ENCODE measurements around the gene PCF11.
A peak's percentile ranks its signal among the peaks of the same experiment; 100 is the strongest.

PCF11 gene

GRCh38 chr11:83119216-83119615, 37.7 kb upstream of the PCF11 start:
- Histone ChIP-seq H3K27ac (replicated peaks) (no peak overlapping the region), H3K4me3 (replicated peaks; ENCODE audit: insufficient read depth, low read length) (no peak overlapping the region)

DNA sequence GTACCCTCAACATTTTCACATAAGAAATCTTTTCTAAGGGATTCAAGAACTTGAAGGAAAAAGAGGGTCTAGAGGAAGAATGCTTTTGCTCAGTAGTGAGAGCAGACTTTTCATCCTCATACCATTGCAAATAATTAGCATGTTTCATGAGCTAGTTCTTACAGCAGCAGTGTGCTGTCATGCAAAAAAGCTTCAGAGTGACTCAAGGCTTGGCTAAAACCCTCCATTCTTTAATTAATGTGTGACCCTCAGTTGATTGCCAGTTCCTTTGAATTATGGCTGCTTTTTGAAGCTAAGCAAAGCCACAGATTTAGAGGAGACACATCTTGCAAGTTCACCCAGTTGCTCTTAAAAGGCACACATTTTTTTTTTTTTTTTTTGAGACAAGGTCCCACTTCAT, 36.6 kb upstream of the PCF11 start:
- Histone ChIP-seq H3K27me3 (ENCODE audit: insufficient read depth, poor library complexity, severe bottlenecking) (no peaks in the 10 kb centered on the region), H3K27ac (replicated peaks) (no peak overlapping the region)
- no peak for TF ChIP-seq GABPA (IDR thresholded peaks at IDR 0.05; ENCODE audit: low read depth)
- TF ChIP-seq CTCF (IDR thresholded peaks at IDR 0.05; ENCODE audit: insufficient read depth, low read length), result no peak
- TF ChIP-seq POLR2AphosphoS5 (IDR thresholded peaks at IDR 0.05; ENCODE audit: low read depth), result no peak
- TF ChIP-seq SPI1 (IDR thresholded peaks at IDR 0.05; ENCODE audit: borderline replicate concordance, low read depth), result no peak
- TF ChIP-seq, protein P1, sequence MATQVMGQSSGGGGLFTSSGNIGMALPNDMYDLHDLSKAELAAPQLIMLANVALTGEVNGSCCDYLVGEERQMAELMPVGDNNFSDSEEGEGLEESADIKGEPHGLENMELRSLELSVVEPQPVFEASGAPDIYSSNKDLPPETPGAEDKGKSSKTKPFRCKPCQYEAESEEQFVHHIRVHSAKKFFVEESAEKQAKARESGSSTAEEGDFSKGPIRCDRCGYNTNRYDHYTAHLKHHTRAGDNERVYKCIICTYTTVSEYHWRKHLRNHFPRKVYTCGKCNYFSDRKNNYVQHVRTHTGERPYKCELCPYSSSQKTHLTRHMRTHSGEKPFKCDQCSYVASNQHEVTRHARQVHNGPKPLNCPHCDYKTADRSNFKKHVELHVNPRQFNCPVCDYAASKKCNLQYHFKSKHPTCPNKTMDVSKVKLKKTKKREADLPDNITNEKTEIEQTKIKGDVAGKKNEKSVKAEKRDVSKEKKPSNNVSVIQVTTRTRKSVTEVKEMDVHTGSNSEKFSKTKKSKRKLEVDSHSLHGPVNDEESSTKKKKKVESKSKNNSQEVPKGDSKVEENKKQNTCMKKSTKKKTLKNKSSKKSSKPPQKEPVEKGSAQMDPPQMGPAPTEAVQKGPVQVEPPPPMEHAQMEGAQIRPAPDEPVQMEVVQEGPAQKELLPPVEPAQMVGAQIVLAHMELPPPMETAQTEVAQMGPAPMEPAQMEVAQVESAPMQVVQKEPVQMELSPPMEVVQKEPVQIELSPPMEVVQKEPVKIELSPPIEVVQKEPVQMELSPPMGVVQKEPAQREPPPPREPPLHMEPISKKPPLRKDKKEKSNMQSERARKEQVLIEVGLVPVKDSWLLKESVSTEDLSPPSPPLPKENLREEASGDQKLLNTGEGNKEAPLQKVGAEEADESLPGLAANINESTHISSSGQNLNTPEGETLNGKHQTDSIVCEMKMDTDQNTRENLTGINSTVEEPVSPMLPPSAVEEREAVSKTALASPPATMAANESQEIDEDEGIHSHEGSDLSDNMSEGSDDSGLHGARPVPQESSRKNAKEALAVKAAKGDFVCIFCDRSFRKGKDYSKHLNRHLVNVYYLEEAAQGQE (IDR thresholded peaks at IDR 0.05; ENCODE audit: insufficient replicate concordance, low read depth), result no peak

More at GRCh38 chr11:83119216-83119615, 37.7 kb upstream of the PCF11 start:
- no peak for DNase-seq (ENCODE audit: low read depth in 1 of 2, low spot score in 1 of 2)
- H3K27me3 ChIP-seq (ENCODE audit: insufficient read depth, poor library complexity, severe bottlenecking), result no peaks in the 10 kb centered on the region
- no peak for TF ChIP-seq GABPA (IDR thresholded peaks at IDR 0.05; ENCODE audit: low read depth)
- no peak for TF ChIP-seq SPI1 (IDR thresholded peaks at IDR 0.05; ENCODE audit: borderline replicate concordance, low read depth)
- TF ChIP-seq POLR2AphosphoS5 (IDR thresholded peaks at IDR 0.05; ENCODE audit: low read depth), result no peak
- TF ChIP-seq CTCF (IDR thresholded peaks at IDR 0.05; ENCODE audit: insufficient read depth, low read length), result no peak
- TF ChIP-seq, protein P1 (IDR thresholded peaks at IDR 0.05; ENCODE audit: insufficient replicate concordance, low read depth), result no peak

DNA sequence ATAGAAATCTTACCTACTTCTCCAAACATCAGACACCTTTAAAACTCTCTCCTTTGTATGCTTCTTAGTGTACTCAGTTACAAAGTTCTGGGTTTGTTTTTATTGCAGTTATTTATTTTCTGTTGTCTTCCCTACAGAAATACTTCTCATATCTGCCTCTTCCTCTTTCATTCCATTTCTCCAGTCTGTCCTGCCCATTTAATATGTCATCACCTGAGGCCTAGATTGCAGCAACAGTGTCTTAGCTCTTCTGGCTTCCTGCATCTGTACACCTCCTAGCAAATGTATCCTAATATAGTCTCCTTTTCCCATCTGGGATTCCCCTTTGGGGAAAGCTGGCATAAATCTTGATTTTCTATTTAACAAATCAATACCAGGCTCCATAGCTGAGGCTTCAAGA, 34.9 kb upstream of the PCF11 start:
- TF ChIP-seq SPI1 (IDR thresholded peaks at IDR 0.05; ENCODE audit: borderline replicate concordance, low read depth), result peak; percentile 52; the same call in 1 of the 2 replicates
- no peak for TF ChIP-seq CTCF (IDR thresholded peaks at IDR 0.05; ENCODE audit: insufficient read depth, low read length)
- peak; percentile 17 to 54 for DNase-seq (ENCODE audit: low read depth in 1 of 2, low spot score in 1 of 2)
- Histone ChIP-seq H3K4me3 (replicated peaks; ENCODE audit: insufficient read depth, low read length) (no peak overlapping the region), H3K27me3 (ENCODE audit: insufficient read depth, poor library complexity, severe bottlenecking) (no peaks in the 10 kb centered on the region), H3K27ac (replicated peaks) (no peak overlapping the region)

More for the DNA sequence above, 36.6 kb upstream of the PCF11 start:
- H3K4me3 ChIP-seq (replicated peaks; ENCODE audit: insufficient read depth, low read length), result no peak overlapping the region
- no peak for DNase-seq (ENCODE audit: low read depth in 1 of 2, low spot score in 1 of 2)

DNA sequence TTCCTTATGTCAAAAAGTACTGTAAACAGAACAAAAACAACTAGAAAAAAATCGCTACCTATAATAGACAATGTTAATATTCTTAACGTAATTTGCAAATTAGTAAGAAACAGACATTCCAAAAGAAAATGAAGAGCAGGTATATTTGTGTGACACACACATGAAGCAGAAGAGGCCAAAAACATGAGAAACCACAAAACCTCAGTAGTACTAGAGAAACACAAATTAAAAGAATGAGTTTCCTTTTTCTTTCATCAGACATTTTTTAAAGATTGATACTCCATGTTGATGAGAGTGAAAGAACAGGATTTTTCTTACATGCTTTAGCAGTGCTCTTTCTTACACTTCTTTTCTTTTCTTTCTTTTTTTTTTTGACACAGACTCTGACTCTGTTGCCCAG, 34.2 kb upstream of the PCF11 start:
- Histone ChIP-seq H3K4me3 (replicated peaks; ENCODE audit: insufficient read depth, low read length) (no peak overlapping the region), H3K27ac (replicated peaks) (no peak overlapping the region), H3K27me3 (ENCODE audit: insufficient read depth, poor library complexity, severe bottlenecking) (no peaks in the 10 kb centered on the region)
- no peak for TF ChIP-seq SPI1 (IDR thresholded peaks at IDR 0.05; ENCODE audit: borderline replicate concordance, low read depth)
- DNase-seq (ENCODE audit: low read depth in 1 of 2, low spot score in 1 of 2), result no peak
